SU-DHL-6 (cell line): ENCODE measurements around the gene RSU1.

Source experiments
- H2AFZ ChIP-seq: fragments of 200-600 bp; sonication (generic); 2 replicates; pipeline ENCODE4 v1.6.1; 2014; ENCODE audit warnings: low read depth, mild to moderate bottlenecking, moderate library complexity, mixed read lengths, antibody characterized with exemption, low read length; ENCODE audit not compliant: severe bottlenecking
- H3F3A ChIP-seq: fragments of 200-600 bp; shearing (Covaris generic); 2 replicates; pipeline ENCODE4 v1.6.0; 2016; ENCODE audit warnings: antibody characterized with exemption, mild to moderate bottlenecking; ENCODE audit not compliant: insufficient read depth
- H3K27ac ChIP-seq: fragments of 200-600 bp; sonication (generic); 2 replicates; pipeline ENCODE4 v1.5.1; 2016; ENCODE audit warnings: low read depth, mild to moderate bottlenecking, low read length, moderate library complexity, mixed read lengths
- H3K27me3 ChIP-seq: fragments of 200-600 bp; sonication (generic), shearing (Covaris generic); 2 replicates; pipeline ENCODE4 v1.6.0; 2014; ENCODE audit warnings: mild to moderate bottlenecking, low read length
- H3K36me3 ChIP-seq: fragments of 200-600 bp; sonication (generic); 2 replicates; pipeline ENCODE4 v1.6.1; 2014; ENCODE audit warnings: mild to moderate bottlenecking, low read length, mixed read lengths
- H3K4me2 ChIP-seq: fragments of 300-600, 200-600 bp; shearing (Covaris generic), sonication (generic); 2 replicates; pipeline ENCODE4 v1.6.0; 2014; ENCODE audit warnings: low read length, low read depth, mild to moderate bottlenecking; ENCODE audit not compliant: poor library complexity, severe bottlenecking
- H3K4me3 ChIP-seq: fragments of 200-600 bp; sonication (generic); 2 replicates; pipeline ENCODE4 v1.5.1; 2014; ENCODE audit warnings: antibody characterized with exemption, low read length, mild to moderate bottlenecking, mixed read lengths; ENCODE audit not compliant: insufficient read depth, poor library complexity, severe bottlenecking
- H3K79me2 ChIP-seq: fragments of 200-600 bp; sonication (generic); 2 replicates; pipeline ENCODE4 v1.6.1; 2014; ENCODE audit warnings: mild to moderate bottlenecking, low read length, moderate library complexity; ENCODE audit not compliant: insufficient read depth
- H3K9ac ChIP-seq: fragments of 200-600 bp; sonication (generic); 2 replicates; pipeline ENCODE4 v1.7.0; 2014; ENCODE audit warnings: mild to moderate bottlenecking, low read length
- H3K9me2 ChIP-seq: fragments of 200-600 bp; sonication (generic); replicated peaks from 2 replicates; pipeline ENCODE4 v1.6.1; 2014; ENCODE audit warnings: low read length; ENCODE audit not compliant: insufficient read depth
- H3K9me3 ChIP-seq: fragments of 200-600 bp; sonication (generic); 2 replicates; pipeline ENCODE4 v1.6.1; 2014; ENCODE audit warnings: low read length, mixed read lengths; ENCODE audit not compliant: insufficient read depth
- H4K20me1 ChIP-seq: fragments of 200-600 bp; sonication (generic); 2 replicates; pipeline ENCODE4 v1.6.1; 2014; ENCODE audit warnings: low read depth, mild to moderate bottlenecking, antibody characterized with exemption, low read length, moderate library complexity, mixed read lengths
- CTCF ChIP-seq: fragments of 200-600 bp; sonication (generic); IDR thresholded peaks from one replicate; pipeline ENCODE4 v1.5.1; 2017; ENCODE audit warnings: antibody characterized with exemption, mild to moderate bottlenecking, low read length, moderate library complexity; ENCODE audit not compliant: insufficient read depth, poor library complexity, severe bottlenecking
- EZH2phosphoT487 ChIP-seq: fragments of 200-600 bp; sonication (generic), shearing (Covaris generic); conservative IDR thresholded peaks from 2 replicates; pipeline ENCODE4 v1.6.1; 2018; ENCODE audit warnings: mild to moderate bottlenecking, antibody characterized with exemption, low read length, moderate library complexity, mixed read lengths

Gene RSU1

DNA sequence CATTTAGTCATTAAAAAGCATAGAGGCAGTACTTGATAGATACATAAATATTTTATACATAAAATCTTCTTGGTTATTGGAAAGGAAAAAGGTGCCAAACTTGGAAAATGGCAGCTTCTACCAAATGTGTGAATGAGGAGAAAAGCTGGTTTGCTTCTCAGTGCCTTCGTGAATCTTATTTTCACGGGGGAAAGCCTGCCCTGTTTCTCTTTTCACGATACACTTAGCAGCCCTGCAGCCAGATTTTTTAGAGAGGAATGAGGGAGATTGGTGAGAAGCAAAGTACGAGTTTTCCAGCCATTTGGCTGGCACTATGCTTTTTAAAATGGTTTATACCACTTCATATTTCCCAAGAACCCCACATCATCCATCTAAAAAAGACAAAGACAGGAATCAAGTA lies 272.6 kb downstream of the RSU1 start:
- no peaks in the 10 kb centered on the region for H3F3A ChIP-seq
- H3K36me3 ChIP-seq: no peaks in the 10 kb centered on the region
- no peaks in the 10 kb centered on the region for H3K9me2 ChIP-seq
- no peaks in the 10 kb centered on the region for H3K27me3 ChIP-seq
- no peak for TF ChIP-seq CTCF
- TF ChIP-seq EZH2phosphoT487: no peak
- H2AFZ ChIP-seq: no peak overlapping the region
- H4K20me1 ChIP-seq: no peaks in the 10 kb centered on the region
- no peak overlapping the region for H3K4me2 ChIP-seq
- no peak overlapping the region for H3K4me3 ChIP-seq
- no peak overlapping the region for H3K27ac ChIP-seq
- H3K79me2 ChIP-seq: no peaks in the 10 kb centered on the region
- no peak overlapping the region for H3K9ac ChIP-seq
- H3K9me3 ChIP-seq: no peaks in the 10 kb centered on the region

DNA sequence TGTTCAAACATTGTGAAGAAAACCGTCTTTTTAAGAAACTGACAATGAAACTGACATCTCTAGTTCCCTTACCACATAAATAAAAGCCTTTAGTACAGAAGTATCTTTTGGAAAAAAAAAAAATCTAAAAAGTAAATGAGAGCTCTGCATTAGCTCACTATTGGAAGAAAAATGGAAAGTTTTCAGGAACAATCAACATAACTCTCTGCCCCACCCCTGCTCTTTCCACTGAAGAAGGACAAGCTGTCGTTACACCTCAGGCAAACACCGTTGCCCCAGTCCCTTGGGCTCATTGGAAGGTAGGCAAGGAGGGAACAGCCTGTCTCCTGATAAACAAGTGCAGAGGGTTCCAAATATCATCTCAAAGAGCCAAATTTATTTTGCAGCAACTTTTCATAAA lies 273.1 kb downstream of the RSU1 start:
- no peaks in the 10 kb centered on the region for H3K36me3 ChIP-seq
- H4K20me1 ChIP-seq: no peaks in the 10 kb centered on the region
- no peak overlapping the region for H3K4me2 ChIP-seq
- no peak overlapping the region for H2AFZ ChIP-seq
- TF ChIP-seq EZH2phosphoT487 (no peak), CTCF (no peak)
- no peak overlapping the region for H3K4me3 ChIP-seq
- no peaks in the 10 kb centered on the region for H3K27me3 ChIP-seq
- H3K27ac ChIP-seq: no peak overlapping the region
- no peaks in the 10 kb centered on the region for H3K9me3 ChIP-seq
- no peaks in the 10 kb centered on the region for H3K9me2 ChIP-seq
- no peaks in the 10 kb centered on the region for H3K79me2 ChIP-seq
- no peaks in the 10 kb centered on the region for H3F3A ChIP-seq
- H3K9ac ChIP-seq: no peak overlapping the region
